HEK293 (cell line): ENCODE data around the gene MMP12.

Source experiments
- KLF10 ChIP-seq: fragments of 450-650 bp; IDR thresholded peaks from 2 replicates; pipeline ENCODE4 v1.5.1; 2018; ENCODE audit warnings: missing biosample characterization, mild to moderate bottlenecking, missing genetic modification characterization
- SETDB1 ChIP-seq: IDR thresholded peaks from one replicate; pipeline ENCODE4 v1.6.1; 2017; ENCODE audit warnings: mild to moderate bottlenecking, low read length, moderate library complexity, mixed read lengths; ENCODE audit not compliant: insufficient read length
- ZNF558 ChIP-seq: fragments of 450-650 bp; formaldehyde crosslinking; IDR thresholded peaks from 2 replicates; pipeline ENCODE4 v1.5.1; 2016; ENCODE audit warnings: missing biosample characterization, missing genetic modification characterization
- TF ChIP-seq, protein P1 (sequence below): fragments of 450-650 bp; formaldehyde crosslinking; IDR thresholded peaks from 2 replicates; pipeline ENCODE4 v1.5.1; 2016; ENCODE audit warnings: missing biosample characterization, missing genetic modification characterization
- TF ChIP-seq, protein P2 (sequence below): fragments of 450-650 bp; formaldehyde crosslinking; IDR thresholded peaks from 2 replicates; pipeline ENCODE4 v1.5.1; 2016; ENCODE audit warnings: missing biosample characterization, missing genetic modification characterization
- TF ChIP-seq, protein P3 (sequence below): fragments of 450-650 bp; formaldehyde crosslinking; IDR thresholded peaks from 2 replicates; pipeline ENCODE4 v1.5.1; 2017; ENCODE audit warnings: missing biosample characterization, missing genetic modification characterization
- TF ChIP-seq, protein P4 (sequence below): fragments of 450-650 bp; formaldehyde crosslinking; IDR thresholded peaks from 2 replicates; pipeline ENCODE4 v1.5.1; 2017; ENCODE audit warnings: missing biosample characterization, missing genetic modification characterization
- TF ChIP-seq, protein P5 (sequence below): fragments of 450-650 bp; formaldehyde crosslinking; IDR thresholded peaks from 2 replicates; pipeline ENCODE4 v1.5.1; 2016; ENCODE audit warnings: missing biosample characterization, missing genetic modification characterization

DNA sequence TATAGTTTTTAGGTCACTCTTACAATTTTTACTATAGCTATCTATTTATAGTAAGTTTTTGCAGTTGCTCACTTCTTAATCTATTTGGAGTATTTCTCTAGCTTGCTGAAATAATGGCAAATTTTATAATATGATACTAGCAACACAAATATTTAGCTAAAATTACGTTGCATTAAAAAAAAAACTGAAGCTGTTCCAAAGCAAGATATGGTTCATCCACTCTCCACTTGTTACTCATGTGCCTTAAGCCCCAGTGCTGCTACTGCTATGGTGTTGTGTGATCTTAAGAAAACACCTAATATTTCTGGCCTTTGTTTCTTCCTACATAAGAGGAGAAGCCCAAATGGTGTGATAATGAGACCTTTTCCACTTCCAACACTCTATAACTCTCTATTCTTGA is 31.9 kb downstream of the MMP12 start:
- TF ChIP-seq, protein P1, sequence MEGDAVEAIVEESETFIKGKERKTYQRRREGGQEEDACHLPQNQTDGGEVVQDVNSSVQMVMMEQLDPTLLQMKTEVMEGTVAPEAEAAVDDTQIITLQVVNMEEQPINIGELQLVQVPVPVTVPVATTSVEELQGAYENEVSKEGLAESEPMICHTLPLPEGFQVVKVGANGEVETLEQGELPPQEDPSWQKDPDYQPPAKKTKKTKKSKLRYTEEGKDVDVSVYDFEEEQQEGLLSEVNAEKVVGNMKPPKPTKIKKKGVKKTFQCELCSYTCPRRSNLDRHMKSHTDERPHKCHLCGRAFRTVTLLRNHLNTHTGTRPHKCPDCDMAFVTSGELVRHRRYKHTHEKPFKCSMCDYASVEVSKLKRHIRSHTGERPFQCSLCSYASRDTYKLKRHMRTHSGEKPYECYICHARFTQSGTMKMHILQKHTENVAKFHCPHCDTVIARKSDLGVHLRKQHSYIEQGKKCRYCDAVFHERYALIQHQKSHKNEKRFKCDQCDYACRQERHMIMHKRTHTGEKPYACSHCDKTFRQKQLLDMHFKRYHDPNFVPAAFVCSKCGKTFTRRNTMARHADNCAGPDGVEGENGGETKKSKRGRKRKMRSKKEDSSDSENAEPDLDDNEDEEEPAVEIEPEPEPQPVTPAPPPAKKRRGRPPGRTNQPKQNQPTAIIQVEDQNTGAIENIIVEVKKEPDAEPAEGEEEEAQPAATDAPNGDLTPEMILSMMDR (tag by site-specific recombination): no peak
- TF ChIP-seq KLF10 (tag by site-specific recombination) (no peak), ZNF558 (no peak), SETDB1 (no peak)
- TF ChIP-seq, protein P2, sequence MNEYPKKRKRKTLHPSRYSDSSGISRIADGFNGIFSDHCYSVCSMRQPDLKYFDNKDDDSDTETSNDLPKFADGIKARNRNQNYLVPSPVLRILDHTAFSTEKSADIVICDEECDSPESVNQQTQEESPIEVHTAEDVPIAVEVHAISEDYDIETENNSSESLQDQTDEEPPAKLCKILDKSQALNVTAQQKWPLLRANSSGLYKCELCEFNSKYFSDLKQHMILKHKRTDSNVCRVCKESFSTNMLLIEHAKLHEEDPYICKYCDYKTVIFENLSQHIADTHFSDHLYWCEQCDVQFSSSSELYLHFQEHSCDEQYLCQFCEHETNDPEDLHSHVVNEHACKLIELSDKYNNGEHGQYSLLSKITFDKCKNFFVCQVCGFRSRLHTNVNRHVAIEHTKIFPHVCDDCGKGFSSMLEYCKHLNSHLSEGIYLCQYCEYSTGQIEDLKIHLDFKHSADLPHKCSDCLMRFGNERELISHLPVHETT (tag by site-specific recombination): no peak
- TF ChIP-seq, protein P3, sequence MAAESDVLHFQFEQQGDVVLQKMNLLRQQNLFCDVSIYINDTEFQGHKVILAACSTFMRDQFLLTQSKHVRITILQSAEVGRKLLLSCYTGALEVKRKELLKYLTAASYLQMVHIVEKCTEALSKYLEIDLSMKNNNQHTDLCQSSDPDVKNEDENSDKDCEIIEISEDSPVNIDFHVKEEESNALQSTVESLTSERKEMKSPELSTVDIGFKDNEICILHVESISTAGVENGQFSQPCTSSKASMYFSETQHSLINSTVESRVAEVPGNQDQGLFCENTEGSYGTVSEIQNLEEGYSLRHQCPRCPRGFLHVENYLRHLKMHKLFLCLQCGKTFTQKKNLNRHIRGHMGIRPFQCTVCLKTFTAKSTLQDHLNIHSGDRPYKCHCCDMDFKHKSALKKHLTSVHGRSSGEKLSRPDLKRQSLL: no peak
- TF ChIP-seq, protein P4, sequence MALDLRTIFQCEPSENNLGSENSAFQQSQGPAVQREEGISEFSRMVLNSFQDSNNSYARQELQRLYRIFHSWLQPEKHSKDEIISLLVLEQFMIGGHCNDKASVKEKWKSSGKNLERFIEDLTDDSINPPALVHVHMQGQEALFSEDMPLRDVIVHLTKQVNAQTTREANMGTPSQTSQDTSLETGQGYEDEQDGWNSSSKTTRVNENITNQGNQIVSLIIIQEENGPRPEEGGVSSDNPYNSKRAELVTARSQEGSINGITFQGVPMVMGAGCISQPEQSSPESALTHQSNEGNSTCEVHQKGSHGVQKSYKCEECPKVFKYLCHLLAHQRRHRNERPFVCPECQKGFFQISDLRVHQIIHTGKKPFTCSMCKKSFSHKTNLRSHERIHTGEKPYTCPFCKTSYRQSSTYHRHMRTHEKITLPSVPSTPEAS (tag by site-specific recombination): no peak
- TF ChIP-seq, protein P5, sequence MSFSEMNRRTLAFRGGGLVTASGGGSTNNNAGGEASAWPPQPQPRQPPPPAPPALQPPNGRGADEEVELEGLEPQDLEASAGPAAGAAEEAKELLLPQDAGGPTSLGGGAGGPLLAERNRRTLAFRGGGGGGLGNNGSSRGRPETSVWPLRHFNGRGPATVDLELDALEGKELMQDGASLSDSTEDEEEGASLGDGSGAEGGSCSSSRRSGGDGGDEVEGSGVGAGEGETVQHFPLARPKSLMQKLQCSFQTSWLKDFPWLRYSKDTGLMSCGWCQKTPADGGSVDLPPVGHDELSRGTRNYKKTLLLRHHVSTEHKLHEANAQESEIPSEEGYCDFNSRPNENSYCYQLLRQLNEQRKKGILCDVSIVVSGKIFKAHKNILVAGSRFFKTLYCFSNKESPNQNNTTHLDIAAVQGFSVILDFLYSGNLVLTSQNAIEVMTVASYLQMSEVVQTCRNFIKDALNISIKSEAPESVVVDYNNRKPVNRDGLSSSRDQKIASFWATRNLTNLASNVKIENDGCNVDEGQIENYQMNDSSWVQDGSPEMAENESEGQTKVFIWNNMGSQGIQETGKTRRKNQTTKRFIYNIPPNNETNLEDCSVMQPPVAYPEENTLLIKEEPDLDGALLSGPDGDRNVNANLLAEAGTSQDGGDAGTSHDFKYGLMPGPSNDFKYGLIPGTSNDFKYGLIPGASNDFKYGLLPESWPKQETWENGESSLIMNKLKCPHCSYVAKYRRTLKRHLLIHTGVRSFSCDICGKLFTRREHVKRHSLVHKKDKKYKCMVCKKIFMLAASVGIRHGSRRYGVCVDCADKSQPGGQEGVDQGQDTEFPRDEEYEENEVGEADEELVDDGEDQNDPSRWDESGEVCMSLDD (tag by site-specific recombination): no peak
